ENCODE results near the gene GNG7.

- no peak for TF ChIP-seq POLR2AphosphoS5 (IDR thresholded peaks at IDR 0.05; ENCODE audit: borderline replicate concordance, low read depth, low read length)
- no peak for TF ChIP-seq EZH2 (IDR thresholded peaks at IDR 0.05)
Observed at GRCh38 chr19:2464389-2464788, 238.1 kb downstream of the GNG7 start.
